GM12865 (cell line): ENCODE data around the gene G6PD.

ENCODE experiments used
- DNase-seq: peaks from one replicate; pipeline ENCODE4 v3.0.0; 2010; ENCODE audit warnings: low read depth
- H3K4me3 ChIP-seq: 2 replicates; pipeline ENCODE4 v1.5.1; 2011; ENCODE audit warnings: mild to moderate bottlenecking, low read depth, low read length, control low read depth
- CTCF ChIP-seq: IDR thresholded peaks from 2 replicates; pipeline ENCODE4 v1.5.1; 2011; ENCODE audit warnings: low read length, control low read depth, low read depth, inconsistent platforms; ENCODE audit not compliant: insufficient read depth; ENCODE audit errors: missing control alignments

G6PD gene

GRCh38 chrX:154490021-154490413, 56.6 kb downstream of the G6PD start:
- H3K4me3 ChIP-seq, result peak overlapping the region; percentile 79
- TF ChIP-seq CTCF, result no peak
- peak; percentile 60 for DNase-seq

- no peak for TF ChIP-seq CTCF
- no peak for DNase-seq
- peak overlapping the region; percentile 79 for H3K4me3 ChIP-seq
Observed at GRCh38 chrX:154489182-154489581, 57.5 kb downstream of the G6PD start.

GRCh38 chrX:154488336-154489075, 58.1 kb downstream of the G6PD start:
- H3K4me3 ChIP-seq, result no peak overlapping the region
- DNase-seq, result no peak
- no peak for TF ChIP-seq CTCF

- TF ChIP-seq CTCF, result no peak
- no peak for DNase-seq
- H3K4me3 ChIP-seq, result no peak overlapping the region
Observed at GRCh38 chrX:154487518-154488290, 58.9 kb downstream of the G6PD start.

GRCh38 chrX:154486396-154487207, 60.0 kb downstream of the G6PD start, which contains the start of gene UBL4A:
TSS of gene UBL4A (minus strand) at chrX:154486615. CDS start at chrX:154486584, 31 bp downstream.
- DNase-seq, result peak; percentile 59
- TF ChIP-seq CTCF, result no peak
- peak within 1 kb of the TSS; percentile 78 for H3K4me3 ChIP-seq

- DNase-seq, result peak; percentile 21
- peak overlapping the region; percentile 78 for H3K4me3 ChIP-seq
- no peak for TF ChIP-seq CTCF
Observed at GRCh38 chrX:154486052-154486395, 60.6 kb downstream of the G6PD start.
